H9 (cell line): Measurements from ENCODE around the gene DNASE1. TPM values are rescaled to one million over a fixed set of nuclear protein-coding genes. Genes with fewer than 3 reads are reported as not detected.

ENCODE experiments used
- DNase-seq: peaks from one replicate; pipeline ENCODE4 v3.0.0-alpha.2; 2017
- H2AFZ ChIP-seq: one replicate; pipeline ENCODE4 v1.6.1; 2013; ENCODE audit warnings: mild to moderate bottlenecking, low read length, control low read depth, moderate library complexity
- H2AK5ac ChIP-seq: 2 replicates; pipeline ENCODE4 v1.6.1; 2013; ENCODE audit warnings: low read length, control low read depth, mixed read lengths; ENCODE audit not compliant: insufficient read length
- H2BK120ac ChIP-seq: one replicate; pipeline ENCODE4 v1.6.1; 2013; ENCODE audit warnings: low read depth, mild to moderate bottlenecking, low read length, control low read depth, inconsistent platforms; ENCODE audit not compliant: poor library complexity, severe bottlenecking
- H2BK12ac ChIP-seq: 2 replicates; pipeline ENCODE4 v1.6.1; 2013; ENCODE audit warnings: low read length, control low read depth, mixed read lengths, low read depth; ENCODE audit not compliant: insufficient read length
- H2BK15ac ChIP-seq: 2 replicates; pipeline ENCODE4 v1.6.1; 2013; ENCODE audit warnings: low read depth, low read length, control low read depth
- H2BK20ac ChIP-seq: one replicate; pipeline ENCODE4 v1.6.1; 2013; ENCODE audit warnings: low read depth, mild to moderate bottlenecking, low read length, control low read depth, inconsistent platforms; ENCODE audit not compliant: poor library complexity, severe bottlenecking
- H2BK5ac ChIP-seq: 2 replicates; pipeline ENCODE4 v1.6.1; 2013; ENCODE audit warnings: low read length, control low read depth, mixed read lengths; ENCODE audit not compliant: insufficient read length
- H3K14ac ChIP-seq: 2 replicates; pipeline ENCODE4 v1.6.1; 2013; ENCODE audit warnings: low read length, control low read depth; ENCODE audit not compliant: insufficient read depth
- H3K18ac ChIP-seq: 2 replicates; pipeline ENCODE4 v1.6.1; 2013; ENCODE audit warnings: low read depth, mild to moderate bottlenecking, mixed read lengths, low read length, control low read depth; ENCODE audit not compliant: insufficient read length
- H3K23ac ChIP-seq: 2 replicates; pipeline ENCODE4 v1.6.1; 2013; ENCODE audit warnings: low read length, control low read depth, mixed read lengths, low read depth; ENCODE audit not compliant: insufficient read length
- H3K23me2 ChIP-seq: 2 replicates; pipeline ENCODE4 v1.6.1; 2013; ENCODE audit warnings: low read depth, mild to moderate bottlenecking, mixed read lengths, low read length, control low read depth; ENCODE audit not compliant: insufficient read length, poor library complexity, severe bottlenecking
- H3K27ac ChIP-seq: 2 replicates; pipeline ENCODE4 v1.5.1; 2013; ENCODE audit warnings: low read length, control low read depth, mixed read lengths, low read depth; ENCODE audit not compliant: insufficient read length
- H3K27me3 ChIP-seq: 2 replicates; pipeline ENCODE4 v1.6.1; 2013; ENCODE audit warnings: low read length, control low read depth, inconsistent platforms; ENCODE audit not compliant: insufficient read depth
- H3K4ac ChIP-seq: 2 replicates; pipeline ENCODE4 v1.6.1; 2013; ENCODE audit warnings: low read depth, mild to moderate bottlenecking, control low read depth, inconsistent platforms, low read length, moderate library complexity
- H3K4me1 ChIP-seq: 2 replicates; pipeline ENCODE4 v1.6.1; 2013; ENCODE audit warnings: low read length, control low read depth, inconsistent platforms; ENCODE audit not compliant: insufficient read depth
- H3K4me2 ChIP-seq: 2 replicates; pipeline ENCODE4 v1.6.1; 2013; ENCODE audit warnings: low read length, control low read depth, mixed read lengths; ENCODE audit not compliant: insufficient read length, insufficient read depth
- H3K56ac ChIP-seq: 2 replicates; pipeline ENCODE4 v1.6.1; 2013; ENCODE audit warnings: low read depth, mild to moderate bottlenecking, mixed read lengths, low read length, control low read depth; ENCODE audit not compliant: insufficient read length
- H3K79me1 ChIP-seq: 2 replicates; pipeline ENCODE4 v1.6.1; 2013; ENCODE audit warnings: low read depth, mild to moderate bottlenecking, moderate library complexity, low read length, control low read depth, inconsistent platforms; ENCODE audit not compliant: insufficient read depth, poor library complexity, severe bottlenecking
- H3K79me2 ChIP-seq: 2 replicates; pipeline ENCODE4 v1.6.1; 2013; ENCODE audit warnings: low read length, control low read depth, inconsistent platforms; ENCODE audit not compliant: insufficient read depth
- H3K9ac ChIP-seq: 2 replicates; pipeline ENCODE4 v1.6.1; 2013; ENCODE audit warnings: low read length, control low read depth, mixed read lengths; ENCODE audit not compliant: insufficient read length; ENCODE audit errors: extremely low read depth
- H3K9me3 ChIP-seq: one replicate; pipeline ENCODE4 v1.6.1; 2013; ENCODE audit warnings: low read depth, low read length, inconsistent platforms; ENCODE audit not compliant: control insufficient read depth
- H3T11ph ChIP-seq: one replicate; pipeline ENCODE4 v1.6.1; 2013; ENCODE audit warnings: mild to moderate bottlenecking, low read length, control low read depth, inconsistent platforms
- H4K20me1 ChIP-seq: one replicate; pipeline ENCODE4 v1.6.1; 2013; ENCODE audit not compliant: control insufficient read depth, insufficient read length, insufficient read depth
- H4K5ac ChIP-seq: 2 replicates; pipeline ENCODE4 v1.6.1; 2013; ENCODE audit warnings: low read depth, mild to moderate bottlenecking, mixed read lengths, low read length, control low read depth; ENCODE audit not compliant: insufficient read length
- H4K8ac ChIP-seq: replicated peaks from 2 replicates; pipeline ENCODE4 v1.6.1; 2013; ENCODE audit warnings: low read length, control low read depth, mixed read lengths, low read depth; ENCODE audit not compliant: insufficient read length
- H4K91ac ChIP-seq: 2 replicates; pipeline ENCODE4 v1.6.1; 2013; ENCODE audit warnings: low read depth, mild to moderate bottlenecking, moderate library complexity, mixed read lengths, low read length, control low read depth; ENCODE audit not compliant: insufficient read length
- H3K27ac Mint-ChIP-seq, 3 experiments: 2 replicates in 2 of 3; 3 replicates in 1 of 3; pipeline ENCODE4 v1.8.0; 2020 to 2021; ENCODE audit warnings: mixed read lengths in 3 of 3, mild to moderate bottlenecking in 1 of 3, moderate library complexity in 1 of 3
- H3K27me3 Mint-ChIP-seq: 2 replicates; pipeline ENCODE4 v1.8.0; 2021; ENCODE audit warnings: low read depth, mild to moderate bottlenecking, moderate library complexity, mixed read lengths
- H3K36me3 Mint-ChIP-seq, 3 experiments: 2 replicates in 2 of 3; 3 replicates in 1 of 3; pipeline ENCODE4 v1.8.0; 2020 to 2021; ENCODE audit warnings: low read depth in 3 of 3, mixed read lengths in 3 of 3; ENCODE audit not compliant: insufficient read depth in 1 of 3
- H3K4me1 Mint-ChIP-seq, 2 experiments: 2 replicates each; pipeline ENCODE4 v1.8.0; 2020; ENCODE audit warnings: mixed read lengths in 2 of 2
- H3K4me3 Mint-ChIP-seq, 2 experiments: 2 replicates in 1 of 2; 3 replicates in 1 of 2; pipeline ENCODE4 v1.8.0; 2020 to 2021; ENCODE audit warnings: mild to moderate bottlenecking in 2 of 2, mixed read lengths in 2 of 2, moderate library complexity in 1 of 2
- H3K9me3 Mint-ChIP-seq, 2 experiments: 2 replicates in 1 of 2; 3 replicates in 1 of 2; pipeline ENCODE4 v1.8.0; 2020; ENCODE audit warnings: mild to moderate bottlenecking in 2 of 2, mixed read lengths in 2 of 2, moderate library complexity in 1 of 2
- WGBS: extraction: QIAGEN DNeasy Blood & Tissue Kit; methylation state at CpG from one replicate; pipeline ENCODE4 v1.1.7; 2013; ENCODE audit warnings: missing lambda C conversion rate, low lambda C conversion rate, mixed read lengths; ENCODE audit not compliant: insufficient read length; ENCODE audit errors: extremely low coverage; 5-methylcytosine and 5-hydroxymethylcytosine counted together
- total RNA-seq: library from RNA; stranded (reverse); gene quantifications from 2 replicates; pipeline ENCODE4 v1.2.1, GENCODE V29; 2021
- TF ChIP-seq, protein P1 (sequence below): fragments of 200-600 bp; sonication (generic); conservative IDR thresholded peaks from 3 replicates; pipeline ENCODE4 v1.8.0; 2021; ENCODE audit warnings: antibody characterized with exemption, mild to moderate bottlenecking

Gene DNASE1
- total RNA-seq, 1 experiment from 2014 or later = 10.1 TPM

DNA sequence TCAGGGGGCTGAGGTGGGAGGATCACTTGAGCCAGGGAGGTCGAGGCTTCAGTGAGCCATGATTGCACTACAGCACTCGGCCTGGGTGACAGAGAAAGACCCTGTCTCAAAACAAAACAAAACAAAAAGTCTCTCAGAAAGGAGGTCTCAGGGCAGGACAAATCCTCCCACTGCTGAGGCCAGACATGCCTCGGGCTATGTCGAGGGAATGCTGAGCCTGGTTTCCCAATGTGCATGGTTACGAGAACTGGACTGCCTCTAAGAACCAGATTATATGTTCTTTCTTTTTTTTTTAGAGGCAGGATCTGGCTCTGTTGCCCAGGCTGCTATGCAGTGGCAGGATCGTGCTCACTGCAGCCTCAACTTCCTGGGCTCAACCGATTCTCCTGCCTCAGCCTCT lies 35.2 kb downstream of the DNASE1 start:
- Histone ChIP-seq H4K91ac (no peak overlapping the region), H3K79me2 (no peaks in the 10 kb centered on the region), H4K5ac (no peak overlapping the region), H3K23me2 (no peaks in the 10 kb centered on the region), H2BK12ac (no peak overlapping the region), H2AK5ac (no peak overlapping the region), H3K18ac (no peak overlapping the region), H2BK120ac (no peak overlapping the region), H4K8ac (no peak overlapping the region), H3K4me2 (no peak overlapping the region), H3K14ac (no peak overlapping the region), H3K27ac (no peak overlapping the region), H3K27me3 (no peaks in the 10 kb centered on the region), H3K79me1 (no peaks in the 10 kb centered on the region), H3K56ac (no peak overlapping the region), H2BK20ac (no peak overlapping the region), H2BK5ac (no peak overlapping the region), H3K9ac (no peak overlapping the region), H2AFZ (no peak overlapping the region), H3K23ac (no peak overlapping the region), H2BK15ac (no peak overlapping the region), H4K20me1 (no peaks in the 10 kb centered on the region), H3K9me3 (no peaks in the 10 kb centered on the region), H3K4me1 (no peaks in the 10 kb centered on the region), H3K4ac (no peak overlapping the region), H3T11ph (no peak overlapping the region)
- Mint-ChIP-seq H3K4me1 (peaks cover 4 to 5% of the 10 kb centered on the region in 2 experiments; a peak in 3 of 4 replicates), H3K4me3 (no peak overlapping the region), H3K36me3 (peaks cover 29 to 65% (median 46%) of the 10 kb centered on the region in 3 experiments; a peak in 6 of 7 replicates), H3K27ac (peak overlapping the region in 1 of 3 experiments; percentile 34; a peak in 1 of 7 replicates), H3K27me3 (no peaks in the 10 kb centered on the region), H3K9me3 (no peaks in the 10 kb centered on the region)
- DNase-seq = no peak
- no CpG with 5 or more reads among the region's 7 CpGs for WGBS
- TF ChIP-seq, protein P1, sequence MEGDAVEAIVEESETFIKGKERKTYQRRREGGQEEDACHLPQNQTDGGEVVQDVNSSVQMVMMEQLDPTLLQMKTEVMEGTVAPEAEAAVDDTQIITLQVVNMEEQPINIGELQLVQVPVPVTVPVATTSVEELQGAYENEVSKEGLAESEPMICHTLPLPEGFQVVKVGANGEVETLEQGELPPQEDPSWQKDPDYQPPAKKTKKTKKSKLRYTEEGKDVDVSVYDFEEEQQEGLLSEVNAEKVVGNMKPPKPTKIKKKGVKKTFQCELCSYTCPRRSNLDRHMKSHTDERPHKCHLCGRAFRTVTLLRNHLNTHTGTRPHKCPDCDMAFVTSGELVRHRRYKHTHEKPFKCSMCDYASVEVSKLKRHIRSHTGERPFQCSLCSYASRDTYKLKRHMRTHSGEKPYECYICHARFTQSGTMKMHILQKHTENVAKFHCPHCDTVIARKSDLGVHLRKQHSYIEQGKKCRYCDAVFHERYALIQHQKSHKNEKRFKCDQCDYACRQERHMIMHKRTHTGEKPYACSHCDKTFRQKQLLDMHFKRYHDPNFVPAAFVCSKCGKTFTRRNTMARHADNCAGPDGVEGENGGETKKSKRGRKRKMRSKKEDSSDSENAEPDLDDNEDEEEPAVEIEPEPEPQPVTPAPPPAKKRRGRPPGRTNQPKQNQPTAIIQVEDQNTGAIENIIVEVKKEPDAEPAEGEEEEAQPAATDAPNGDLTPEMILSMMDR = no peak
